ENCODE measurements around the gene TRIM75.
"Not testable (repeated sequence)": the region's sequence is repeated elsewhere in the genome, so short reads cannot be mapped to it uniquely, and the experiment has no call there.

Gene TRIM75

DNA sequence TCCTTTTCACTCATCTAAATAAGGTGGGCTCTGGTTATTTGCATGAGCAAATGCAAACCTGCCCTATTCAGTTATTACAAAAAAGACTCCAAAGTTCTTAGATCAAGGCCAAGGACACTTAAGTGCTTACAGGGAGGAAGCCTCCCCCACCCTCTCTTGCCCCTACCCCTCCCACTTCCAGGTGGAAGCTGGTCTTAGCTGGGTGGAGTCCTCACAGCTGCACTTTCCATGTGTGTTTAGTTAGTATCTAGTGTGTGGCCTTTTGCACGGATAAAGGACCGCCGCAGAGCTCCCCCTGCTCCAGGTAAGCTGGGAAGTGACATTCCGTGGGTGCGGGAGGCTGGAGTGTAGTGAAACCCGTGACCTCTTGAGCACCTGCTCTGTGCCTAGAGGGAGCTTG, at the start of gene TRIM75:
Gene TRIM75 (plus strand): TSS at position 222 of the 400 bp plus-strand sequence. CDS start 5,282 bp downstream, outside the sequence.
- no peak for FAIRE-seq

GRCh38 chr4:165005352-165005925, 48.2 kb upstream of the TRIM75 start:
- DNase-seq (ENCODE audit: insufficient read length, low spot score) (no peak), FAIRE-seq (no peak)

More for the DNA sequence above, at the start of gene TRIM75:
- DNase-seq (ENCODE audit: insufficient read length, low spot score) = no peak

- DNase-seq (ENCODE audit: insufficient read length, low spot score) (no peak), FAIRE-seq (no peak)
Measured at GRCh38 chr4:165006456-165006855, 47.2 kb upstream of the TRIM75 start.

DNA sequence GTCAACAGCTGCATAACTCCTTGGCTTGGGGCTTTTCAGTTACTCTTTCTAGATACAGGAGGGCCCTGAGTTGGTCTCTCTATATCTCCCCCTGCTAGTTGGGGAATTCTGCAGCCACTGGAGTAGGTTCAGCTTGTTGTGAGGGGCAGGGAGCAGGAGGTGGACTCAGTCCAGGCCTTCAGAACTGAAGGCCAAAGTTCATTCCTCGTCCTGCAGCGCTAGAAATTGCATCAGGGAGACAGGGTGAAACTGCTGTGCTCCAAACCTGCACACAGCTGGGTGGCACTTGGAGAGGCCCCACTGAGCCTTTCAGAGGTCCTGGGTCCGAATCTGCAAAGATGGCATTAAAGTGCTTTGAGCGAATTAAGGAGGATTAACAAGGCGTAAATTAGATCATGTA, 46.8 kb upstream of the TRIM75 start:
- no peak for FAIRE-seq
- DNase-seq (ENCODE audit: insufficient read length, low spot score) = no peak

- DNase-seq (ENCODE audit: insufficient read length, low spot score) (no peak), FAIRE-seq (no peak)
Measured at GRCh38 chr4:165009493-165010227, 44.0 kb upstream of the TRIM75 start.

GRCh38 chr4:165010487-165010886, 43.2 kb upstream of the TRIM75 start:
- FAIRE-seq (no peak), DNase-seq (ENCODE audit: insufficient read length, low spot score) (no peak)

DNA sequence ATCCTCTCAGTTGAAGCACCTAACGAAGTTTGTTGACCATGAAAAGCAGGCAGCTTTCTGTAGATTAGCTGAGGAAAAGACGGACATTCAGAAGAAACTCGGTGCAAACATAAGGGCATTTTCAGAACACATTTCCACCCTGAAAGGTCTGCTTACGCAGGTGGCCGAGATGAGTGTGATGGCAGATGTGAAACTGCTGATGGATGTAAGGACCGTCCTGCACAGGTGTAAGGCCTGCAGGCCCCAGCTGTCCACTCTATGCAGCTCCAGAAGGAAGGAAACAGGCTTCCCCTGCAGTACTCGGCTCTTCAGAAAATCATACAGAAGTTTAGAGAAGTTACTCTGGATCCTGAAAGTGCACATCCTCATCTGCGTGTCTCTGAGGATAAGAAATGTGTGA, 42.7 kb upstream of the TRIM75 start:
- no peak for DNase-seq (ENCODE audit: insufficient read length, low spot score)
- no peak for FAIRE-seq

GRCh38 chr4:165011403-165011802, 42.3 kb upstream of the TRIM75 start:
- DNase-seq (ENCODE audit: insufficient read length, low spot score) = no peak
- no peak for FAIRE-seq

- FAIRE-seq = no peak
Measured at GRCh38 chr4:165013691-165014090, 40.0 kb upstream of the TRIM75 start.

DNA sequence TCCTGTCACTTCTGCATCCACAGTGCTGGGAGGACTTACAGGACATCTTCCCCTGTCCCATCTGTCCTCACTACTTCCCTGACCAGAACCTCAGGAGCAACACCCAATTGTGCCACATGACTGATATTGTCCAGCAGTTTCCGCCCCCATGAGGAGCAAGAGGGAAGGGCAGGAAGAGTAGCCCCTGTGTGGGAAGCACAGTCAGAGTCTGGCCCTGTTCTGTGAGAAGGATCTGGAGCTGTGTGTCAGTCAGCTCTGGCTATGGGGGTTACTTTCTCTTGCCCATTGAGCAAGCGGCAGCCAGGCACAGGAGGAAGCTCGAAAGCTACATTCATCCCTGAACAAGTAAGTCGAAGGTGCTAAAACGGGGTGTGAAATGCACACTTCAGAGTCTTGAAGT, 36.7 kb upstream of the TRIM75 start:
- no peak for DNase-seq (ENCODE audit: insufficient read length, low spot score)
- no peak for FAIRE-seq

More at GRCh38 chr4:165013691-165014090, 40.0 kb upstream of the TRIM75 start:
- DNase-seq (ENCODE audit: insufficient read length, low spot score) = no peak

DNA sequence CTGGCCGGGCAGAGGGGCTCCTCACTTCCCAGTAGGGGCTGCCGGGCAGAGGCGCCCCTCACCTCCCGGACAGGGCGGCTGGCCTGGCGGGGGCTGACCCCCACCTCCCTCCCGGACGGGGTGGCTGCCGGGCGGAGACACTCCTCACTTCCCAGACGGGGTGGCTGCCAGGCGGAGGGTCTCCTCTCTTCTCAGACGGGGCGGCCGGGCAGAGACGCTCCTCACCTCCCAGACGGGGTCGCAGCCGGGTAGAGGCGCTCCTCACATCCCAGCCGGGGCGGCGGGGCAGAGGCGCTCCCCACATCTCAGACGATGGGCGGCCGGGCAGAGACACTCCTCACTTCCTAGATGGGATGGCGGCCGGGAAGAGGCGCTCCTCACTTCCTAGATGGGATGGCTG, 33.7 kb upstream of the TRIM75 start:
- DNase-seq (ENCODE audit: insufficient read length, low spot score); FAIRE-seq: not testable (repeated sequence)

DNA sequence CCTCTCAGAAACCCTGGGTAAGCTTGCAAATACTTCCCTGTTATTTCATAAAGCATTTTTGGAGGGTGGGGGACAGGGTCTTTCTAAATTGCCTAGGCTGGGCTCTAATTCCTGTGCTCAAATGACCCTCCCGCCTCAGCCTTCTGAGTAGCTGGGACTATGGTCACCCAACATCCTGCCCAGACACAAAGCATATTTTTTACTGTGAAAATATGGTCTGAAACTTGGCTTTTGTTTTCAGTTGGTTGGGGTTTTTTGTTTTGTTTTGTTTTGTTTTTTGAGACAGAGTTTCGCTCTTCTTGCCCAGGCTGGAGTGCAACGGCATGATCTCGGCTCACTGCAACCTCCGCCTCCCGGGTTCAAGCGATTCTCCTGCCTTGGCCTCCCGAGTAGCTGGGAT, 27.9 kb upstream of the TRIM75 start:
- DNase-seq (ENCODE audit: insufficient read length, low spot score); FAIRE-seq: not testable (repeated sequence)

GRCh38 chr4:165027762-165028402, 25.8 kb upstream of the TRIM75 start:
- DNase-seq (ENCODE audit: insufficient read length, low spot score) = no peak
- FAIRE-seq = no peak

GRCh38 chr4:165031436-165032211, 22.0 kb upstream of the TRIM75 start, which contains the start of gene TRIM60:
TRIM60 (plus strand) TSS chr4:165031999; CDS start chr4:165040073, 8,074 bp downstream.
- no peak for DNase-seq (ENCODE audit: insufficient read length, low spot score)
- no peak for FAIRE-seq

DNA sequence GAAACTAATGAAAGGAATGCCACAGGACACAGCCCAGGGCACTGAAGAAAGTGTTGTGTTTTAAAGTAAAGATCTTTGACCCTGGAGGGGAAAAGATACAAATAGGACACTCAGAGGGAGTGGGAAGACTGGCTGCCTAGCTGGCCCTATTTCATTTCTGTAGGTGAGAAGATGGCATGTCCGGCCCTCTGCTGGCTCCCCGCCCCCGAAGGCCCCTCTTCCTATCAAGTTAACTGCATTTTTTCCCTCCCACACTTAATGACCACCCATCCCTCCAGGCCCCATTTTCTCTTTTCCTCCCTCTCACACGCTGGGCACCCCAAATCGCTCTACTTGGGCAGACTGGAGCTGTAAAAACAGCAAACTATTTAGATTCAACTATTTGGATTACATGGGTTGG, 5.5 kb upstream of the TRIM75 start:
- DNase-seq (ENCODE audit: insufficient read length, low spot score) (no peak), FAIRE-seq (no peak)

DNA sequence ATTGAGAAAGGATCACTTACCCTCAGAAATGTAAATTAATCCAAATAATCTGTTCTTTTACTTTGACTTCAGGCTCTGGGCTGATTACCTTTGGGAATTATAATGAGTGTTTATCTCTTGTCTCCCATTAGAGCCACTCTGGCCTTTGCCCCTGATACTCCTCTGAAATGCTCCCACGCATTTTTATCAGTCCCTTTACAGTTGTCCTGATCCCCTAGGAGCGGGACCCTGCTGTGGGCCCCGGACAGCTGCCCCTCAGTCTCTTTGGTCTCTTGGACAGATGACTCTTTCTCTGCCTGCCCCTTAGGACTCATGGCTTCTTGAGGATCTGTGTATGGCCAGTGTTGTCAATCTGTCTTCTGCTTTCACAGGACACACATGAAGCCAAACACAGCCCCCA, 1.0 kb upstream of the TRIM75 start:
- no peak for FAIRE-seq
- no peak for DNase-seq (ENCODE audit: insufficient read length, low spot score)

DNA sequence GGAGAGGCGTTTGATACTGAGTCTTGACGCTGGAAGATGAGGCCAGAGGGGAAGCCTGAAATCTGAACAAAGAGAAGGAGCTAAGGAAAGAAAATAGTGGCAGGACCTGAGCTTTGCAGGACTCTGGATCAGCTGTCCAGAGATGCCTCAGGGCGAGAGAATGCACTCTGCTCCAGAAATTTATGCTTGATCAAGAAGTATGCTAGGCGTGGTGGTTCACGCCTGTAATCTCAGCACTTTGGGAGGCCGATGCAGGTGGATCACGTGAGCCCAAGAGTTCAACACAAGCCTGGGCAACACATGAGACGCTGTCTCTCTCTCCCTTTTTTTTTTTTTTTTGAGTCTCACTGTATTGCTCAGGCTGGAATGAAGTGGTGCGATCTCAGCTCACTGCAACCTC, 1.9 kb downstream of the TRIM75 start:
- FAIRE-seq (no peak), DNase-seq (ENCODE audit: insufficient read length, low spot score) (no peak)

DNA sequence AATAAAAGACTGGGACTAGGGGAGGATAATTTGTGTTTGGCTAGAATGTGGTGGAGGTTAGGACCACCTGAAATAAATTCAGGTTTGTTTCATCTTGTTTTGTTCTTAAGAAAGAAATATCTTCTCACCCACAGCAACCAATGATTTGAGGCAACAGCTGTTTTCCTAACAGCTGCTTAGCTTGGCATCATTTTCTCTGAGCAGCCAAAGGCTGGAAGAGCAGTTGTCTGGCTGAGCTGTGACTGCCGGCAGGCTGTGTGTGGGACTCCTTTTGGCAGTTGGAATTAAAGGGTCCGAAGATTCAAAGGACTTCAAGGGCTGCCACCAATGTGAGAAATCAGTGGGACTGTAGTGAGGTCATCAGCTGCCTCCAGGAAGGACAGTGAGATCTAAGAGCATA, 5.0 kb downstream of the TRIM75 start:
- no peak for DNase-seq (ENCODE audit: insufficient read length, low spot score)
- no peak for FAIRE-seq

DNA sequence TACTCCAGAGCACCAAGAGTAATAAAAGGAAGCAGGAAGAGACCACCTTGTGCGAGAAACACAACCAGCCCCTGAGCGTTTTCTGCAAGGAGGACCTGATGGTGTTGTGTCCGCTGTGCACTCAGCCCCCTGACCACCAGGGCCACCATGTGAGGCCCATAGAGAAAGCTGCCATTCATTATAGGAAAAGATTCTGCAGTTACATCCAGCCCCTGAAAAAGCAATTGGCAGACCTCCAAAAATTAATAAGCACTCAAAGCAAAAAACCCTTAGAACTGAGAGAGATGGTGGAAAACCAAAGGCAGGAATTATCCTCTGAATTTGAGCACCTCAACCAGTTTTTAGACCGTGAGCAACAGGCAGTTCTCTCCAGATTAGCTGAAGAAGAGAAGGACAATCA, 5.7 kb downstream of the TRIM75 start:
- DNase-seq (ENCODE audit: insufficient read length, low spot score) (no peak), FAIRE-seq (no peak)

DNA sequence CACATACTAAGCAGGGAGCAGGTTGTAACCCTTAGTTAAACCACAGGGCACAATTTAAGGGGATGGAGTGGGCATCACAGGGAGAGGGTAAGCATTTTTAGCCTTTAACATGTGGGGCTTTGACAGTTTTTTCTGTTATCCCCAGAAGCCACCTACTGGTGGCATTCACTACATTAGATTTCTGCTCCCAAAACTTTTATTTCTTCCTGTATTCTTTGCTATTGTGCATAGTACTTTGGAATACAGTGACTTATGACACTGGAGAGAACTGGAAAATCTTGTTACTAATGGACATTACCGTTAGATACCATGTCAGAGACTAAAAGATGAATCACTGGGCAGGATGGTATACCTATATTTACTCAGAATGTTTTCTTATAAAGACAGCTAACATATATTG, 7.3 kb downstream of the TRIM75 start:
- DNase-seq (ENCODE audit: insufficient read length, low spot score) (no peak), FAIRE-seq (no peak)

DNA sequence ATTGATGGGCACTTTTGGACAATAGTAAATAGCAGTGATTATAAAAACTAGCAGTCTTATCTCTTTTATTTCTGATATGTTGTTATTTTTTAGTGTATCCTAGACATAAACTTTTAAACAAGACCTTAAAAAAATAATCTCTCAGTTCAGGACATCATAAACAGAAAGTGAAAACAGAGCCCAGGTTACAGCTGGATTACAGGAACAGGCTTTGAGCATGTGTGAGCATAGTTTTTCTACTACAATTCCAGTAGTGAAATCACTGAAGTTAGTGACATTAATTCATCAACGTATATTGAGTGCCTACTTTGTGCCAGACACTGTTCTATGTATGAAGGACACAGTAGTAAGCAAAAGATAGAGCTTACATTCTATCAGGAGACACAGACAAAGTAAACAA, 16.9 kb downstream of the TRIM75 start:
- no peak for DNase-seq (ENCODE audit: insufficient read length, low spot score)
- FAIRE-seq = no peak
